CD4-positive, alpha-beta T cell treated with Interleukin-15 for 1 hour (primary cell): ENCODE results near the gene DNAH11.
"Not testable (repeated sequence)": the region's sequence is repeated elsewhere in the genome, so short reads cannot be mapped to it uniquely, and the experiment has no call there.

Experiments used
- DNase-seq: peaks from one replicate; pipeline ENCODE4 v3.0.0-alpha.2; 2020

The DNAH11 gene

GRCh38 chr7:21542891-21543527 lies at the start of gene DNAH11:
DNAH11 (plus strand) TSS chr7:21543039; CDS start chr7:21543246, 207 bp downstream.
- no peak for DNase-seq

GRCh38 chr7:21495731-21496130 lies 47.1 kb upstream of the DNAH11 start:
- no peak for DNase-seq

- DNase-seq = no peak
Observed at GRCh38 chr7:21497072-21497471, 45.8 kb upstream of the DNAH11 start.

GRCh38 chr7:21500117-21500832 lies 42.6 kb upstream of the DNAH11 start:
- no peak for DNase-seq

GRCh38 chr7:21504021-21504420 lies 38.8 kb upstream of the DNAH11 start:
- DNase-seq = no peak

- peak; percentile 24 for DNase-seq
Observed at GRCh38 chr7:21507627-21508343, 35.1 kb upstream of the DNAH11 start.

GRCh38 chr7:21508538-21508937 lies 34.3 kb upstream of the DNAH11 start:
- no peak for DNase-seq

GRCh38 chr7:21514062-21514461 lies 28.8 kb upstream of the DNAH11 start:
- DNase-seq = no peak

- DNase-seq = no peak
Observed at GRCh38 chr7:21524680-21525079, 18.2 kb upstream of the DNAH11 start.

GRCh38 chr7:21526007-21526406 lies 16.8 kb upstream of the DNAH11 start:
- no peak for DNase-seq

GRCh38 chr7:21526448-21526847 lies 16.4 kb upstream of the DNAH11 start:
- DNase-seq = no peak

GRCh38 chr7:21532485-21532884 lies 10.4 kb upstream of the DNAH11 start:
- DNase-seq = not testable (repeated sequence)

GRCh38 chr7:21533646-21534045 lies 9.2 kb upstream of the DNAH11 start:
- DNase-seq = not testable (repeated sequence)

GRCh38 chr7:21536445-21537118 lies 6.3 kb upstream of the DNAH11 start:
- DNase-seq = not testable (repeated sequence)

GRCh38 chr7:21538936-21539495 lies 3.8 kb upstream of the DNAH11 start:
- no peak for DNase-seq

GRCh38 chr7:21543528-21544302 lies 876 bp downstream of the DNAH11 start:
- no peak for DNase-seq

- no peak for DNase-seq
Observed at GRCh38 chr7:21544303-21544656, 1.4 kb downstream of the DNAH11 start.

- DNase-seq = no peak
Observed at GRCh38 chr7:21544715-21545114, 1.9 kb downstream of the DNAH11 start.

GRCh38 chr7:21547501-21547900 lies 4.7 kb downstream of the DNAH11 start:
- DNase-seq = no peak

- no peak for DNase-seq
Observed at GRCh38 chr7:21548491-21548890, 5.7 kb downstream of the DNAH11 start.

GRCh38 chr7:21550076-21550475 lies 7.2 kb downstream of the DNAH11 start:
- no peak for DNase-seq

GRCh38 chr7:21550821-21551531 lies 8.1 kb downstream of the DNAH11 start:
- DNase-seq = no peak
